ENCODE data around the gene DPP6. TPM values are rescaled to one million over a fixed set of nuclear protein-coding genes. Genes with fewer than 3 reads are reported as not detected.

DPP6 gene
- total RNA-seq, 1 donor from 2014 or later: 0.48 TPM

DNA sequence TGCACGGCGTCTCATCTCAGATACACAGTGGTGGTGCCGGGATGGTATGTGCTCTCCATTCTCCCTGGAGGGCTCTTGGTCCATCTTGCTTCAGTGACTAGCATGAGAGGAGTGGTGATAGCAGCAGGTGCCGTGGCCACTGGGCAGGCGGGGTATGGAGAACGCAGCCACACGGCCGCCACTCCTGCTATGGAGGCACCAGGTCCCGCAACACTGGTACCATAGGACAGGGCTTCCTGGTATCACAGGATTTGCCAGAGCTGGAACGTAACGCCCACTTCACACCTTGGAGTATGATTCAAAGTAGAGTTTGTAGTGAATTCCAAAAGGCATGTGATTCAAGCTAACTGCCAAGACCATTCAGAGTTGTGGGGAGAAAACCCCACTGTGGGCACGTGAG, 284.1 kb downstream of the DPP6 start:
- Histone ChIP-seq H3K4me2 (ENCODE audit: low read length) (no peak overlapping the region), H3K79me2 (ENCODE audit: insufficient read depth, low read length) (no peaks in the 10 kb centered on the region), H3K9me3 (ENCODE audit: insufficient read depth, low read depth, low read length) (peaks cover 2% of the 10 kb centered on the region), H3K4me3 (ENCODE audit: insufficient read depth, low read depth, low read length) (no peak overlapping the region), H3K4me1 (ENCODE audit: insufficient read depth, low read length) (no peaks in the 10 kb centered on the region), H3K27me3 (ENCODE audit: insufficient read depth, low read length) (no peaks in the 10 kb centered on the region), H4K20me1 (ENCODE audit: insufficient read depth, low read length) (no peaks in the 10 kb centered on the region), H3K9ac (ENCODE audit: low read length) (no peak overlapping the region), H3K27ac (ENCODE audit: low read depth, low read length) (no peak overlapping the region), H2AFZ (ENCODE audit: low read depth, low read length) (no peak overlapping the region), H3K36me3 (ENCODE audit: insufficient read depth, low read length) (no peaks in the 10 kb centered on the region)
- DNase-seq (ENCODE audit: low read depth) (no peak), FAIRE-seq (no peak)
- H3K9me3 Mint-ChIP-seq (ENCODE audit: unreplicated experiment): peaks cover 1% of the 10 kb centered on the region
- no peak for TF ChIP-seq EZH2 (IDR thresholded peaks at IDR 0.05; ENCODE audit: insufficient read depth, low read length)
- TF ChIP-seq, protein P1, sequence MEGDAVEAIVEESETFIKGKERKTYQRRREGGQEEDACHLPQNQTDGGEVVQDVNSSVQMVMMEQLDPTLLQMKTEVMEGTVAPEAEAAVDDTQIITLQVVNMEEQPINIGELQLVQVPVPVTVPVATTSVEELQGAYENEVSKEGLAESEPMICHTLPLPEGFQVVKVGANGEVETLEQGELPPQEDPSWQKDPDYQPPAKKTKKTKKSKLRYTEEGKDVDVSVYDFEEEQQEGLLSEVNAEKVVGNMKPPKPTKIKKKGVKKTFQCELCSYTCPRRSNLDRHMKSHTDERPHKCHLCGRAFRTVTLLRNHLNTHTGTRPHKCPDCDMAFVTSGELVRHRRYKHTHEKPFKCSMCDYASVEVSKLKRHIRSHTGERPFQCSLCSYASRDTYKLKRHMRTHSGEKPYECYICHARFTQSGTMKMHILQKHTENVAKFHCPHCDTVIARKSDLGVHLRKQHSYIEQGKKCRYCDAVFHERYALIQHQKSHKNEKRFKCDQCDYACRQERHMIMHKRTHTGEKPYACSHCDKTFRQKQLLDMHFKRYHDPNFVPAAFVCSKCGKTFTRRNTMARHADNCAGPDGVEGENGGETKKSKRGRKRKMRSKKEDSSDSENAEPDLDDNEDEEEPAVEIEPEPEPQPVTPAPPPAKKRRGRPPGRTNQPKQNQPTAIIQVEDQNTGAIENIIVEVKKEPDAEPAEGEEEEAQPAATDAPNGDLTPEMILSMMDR (IDR thresholded peaks at IDR 0.05; ENCODE audit: insufficient read depth, low read depth, low read length): no peak
- no peaks in the 10 kb centered on the region for H3K4me1 Mint-ChIP-seq (ENCODE audit: low read depth, unreplicated experiment)
- H3K36me3 Mint-ChIP-seq (ENCODE audit: low read depth, unreplicated experiment): no peaks in the 10 kb centered on the region
- H3K27ac Mint-ChIP-seq (ENCODE audit: unreplicated experiment): no peak overlapping the region
- H3K4me3 Mint-ChIP-seq (ENCODE audit: unreplicated experiment): no peak overlapping the region
- peaks cover 25% of the 10 kb centered on the region for H3K27me3 Mint-ChIP-seq (ENCODE audit: low read depth, unreplicated experiment)

DNA sequence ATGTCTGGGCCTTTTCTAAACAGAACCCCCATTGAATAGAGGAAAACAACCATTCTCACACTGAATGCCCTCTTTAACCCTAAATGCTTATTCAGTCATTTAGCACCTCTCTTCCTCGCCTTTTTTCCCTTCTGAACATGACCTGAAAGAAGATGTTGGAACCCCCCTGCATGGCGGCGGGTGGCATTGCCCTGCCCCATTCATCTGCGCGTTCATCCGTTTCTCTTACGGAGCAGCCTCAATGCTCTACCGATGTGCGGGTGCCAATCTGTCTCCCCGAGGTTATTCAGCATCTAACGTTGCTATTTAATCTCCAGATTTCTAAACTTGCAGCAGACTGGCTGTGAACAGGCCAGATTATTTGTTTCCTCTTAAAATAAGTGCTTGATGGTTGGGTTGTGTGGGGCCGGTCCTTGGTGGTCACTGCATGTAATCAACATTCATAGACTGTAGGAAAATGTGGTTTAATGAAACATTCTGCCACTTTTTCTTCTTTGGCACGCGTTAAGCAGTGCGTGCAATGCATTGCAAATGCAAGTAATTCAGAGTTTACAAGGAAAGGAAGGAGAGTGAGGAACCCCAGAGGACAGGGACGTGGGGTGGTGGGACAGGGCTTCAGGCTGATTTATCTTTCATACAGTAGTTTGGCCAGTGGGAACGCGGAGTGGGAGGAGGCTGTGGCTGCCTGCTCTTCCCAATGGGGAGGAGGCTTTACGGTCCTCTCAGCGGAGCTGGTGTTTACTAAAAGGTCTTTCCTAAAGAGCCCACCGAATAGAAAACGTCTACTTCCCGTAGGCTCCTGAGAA, 286.7 kb downstream of the DPP6 start:
- Mint-ChIP-seq H3K27me3 (ENCODE audit: low read depth, unreplicated experiment) (peaks cover 37% of the 10 kb centered on the region), H3K9me3 (ENCODE audit: unreplicated experiment) (peaks cover 1% of the 10 kb centered on the region), H3K4me1 (ENCODE audit: low read depth, unreplicated experiment) (no peaks in the 10 kb centered on the region), H3K36me3 (ENCODE audit: low read depth, unreplicated experiment) (no peaks in the 10 kb centered on the region), H3K4me3 (ENCODE audit: unreplicated experiment) (no peak overlapping the region), H3K27ac (ENCODE audit: unreplicated experiment) (no peak overlapping the region)
- Histone ChIP-seq H3K36me3 (ENCODE audit: insufficient read depth, low read length) (no peaks in the 10 kb centered on the region), H4K20me1 (ENCODE audit: insufficient read depth, low read length) (no peaks in the 10 kb centered on the region), H2AFZ (ENCODE audit: low read depth, low read length) (no peak overlapping the region), H3K4me1 (ENCODE audit: insufficient read depth, low read length) (no peaks in the 10 kb centered on the region), H3K27ac (ENCODE audit: low read depth, low read length) (no peak overlapping the region), H3K27me3 (ENCODE audit: insufficient read depth, low read length) (no peaks in the 10 kb centered on the region), H3K9me3 (ENCODE audit: insufficient read depth, low read depth, low read length) (peaks cover 5% of the 10 kb centered on the region), H3K9ac (ENCODE audit: low read length) (no peak overlapping the region), H3K4me3 (ENCODE audit: insufficient read depth, low read depth, low read length) (no peak overlapping the region), H3K4me2 (ENCODE audit: low read length) (no peak overlapping the region), H3K79me2 (ENCODE audit: insufficient read depth, low read length) (no peaks in the 10 kb centered on the region)
- FAIRE-seq (no peak), DNase-seq (ENCODE audit: low read depth) (no peak)
- TF ChIP-seq, protein P1 (IDR thresholded peaks at IDR 0.05; ENCODE audit: insufficient read depth, low read depth, low read length): no peak
- TF ChIP-seq EZH2 (IDR thresholded peaks at IDR 0.05; ENCODE audit: insufficient read depth, low read length): no peak
